ENCODE measurements around the gene SH3RF1.

SH3RF1 gene

GRCh38 chr4:169268951-169269760 lies 1.6 kb downstream of the SH3RF1 start:
- Histone ChIP-seq H2AFZ (ENCODE audit: low read depth, low read length) (peak overlapping the region; percentile 65; the same call in 1 of the 2 replicates), H3K9ac (ENCODE audit: low read length) (peak overlapping the region; percentile 66), H3K27me3 (ENCODE audit: low read depth, low read length) (peaks cover 30% of the 10 kb centered on the region), H3K36me3 (replicated peaks; ENCODE audit: low read depth, low read length) (no peaks in the 10 kb centered on the region), H3K4me2 (ENCODE audit: low read length) (peak overlapping the region; percentile 83), H3K4me1 (ENCODE audit: low read length) (peaks cover 20% of the 10 kb centered on the region), H3K27ac (ENCODE audit: low read length) (no peak overlapping the region), H4K20me1 (ENCODE audit: insufficient read depth, low read length) (no peaks in the 10 kb centered on the region), H3K9me3 (ENCODE audit: insufficient read depth, low read length) (no peaks in the 10 kb centered on the region), H3K4me3 (ENCODE audit: low read length) (peak overlapping the region; percentile 84), H3K79me2 (ENCODE audit: low read length) (no peaks in the 10 kb centered on the region)
- TF ChIP-seq EZH2phosphoT487 (IDR thresholded peaks at IDR 0.05; ENCODE audit: low read depth) (no peak), CTCF (IDR thresholded peaks at IDR 0.05; ENCODE audit: low read depth, low read length) (no peak)

- Histone ChIP-seq H3K4me3 (ENCODE audit: low read length) (no peak overlapping the region), H3K27ac (ENCODE audit: low read length) (no peak overlapping the region), H3K4me2 (ENCODE audit: low read length) (no peak overlapping the region), H3K4me1 (ENCODE audit: low read length) (peaks cover 14% of the 10 kb centered on the region), H3K36me3 (replicated peaks; ENCODE audit: low read depth, low read length) (no peaks in the 10 kb centered on the region), H4K20me1 (ENCODE audit: insufficient read depth, low read length) (no peaks in the 10 kb centered on the region), H2AFZ (ENCODE audit: low read depth, low read length) (no peak overlapping the region), H3K9ac (ENCODE audit: low read length) (no peak overlapping the region), H3K9me3 (ENCODE audit: insufficient read depth, low read length) (no peaks in the 10 kb centered on the region), H3K79me2 (ENCODE audit: low read length) (no peaks in the 10 kb centered on the region), H3K27me3 (ENCODE audit: low read depth, low read length) (peaks cover 20% of the 10 kb centered on the region)
- no peak for TF ChIP-seq EZH2phosphoT487 (IDR thresholded peaks at IDR 0.05; ENCODE audit: low read depth)
Measured at GRCh38 chr4:169267070-169267469, 3.7 kb downstream of the SH3RF1 start.

GRCh38 chr4:169266661-169267060 lies 4.1 kb downstream of the SH3RF1 start:
- Histone ChIP-seq H4K20me1 (ENCODE audit: insufficient read depth, low read length) (no peaks in the 10 kb centered on the region), H3K79me2 (ENCODE audit: low read length) (no peaks in the 10 kb centered on the region)

GRCh38 chr4:169266081-169266480 lies 4.7 kb downstream of the SH3RF1 start:
- Histone ChIP-seq H3K27me3 (ENCODE audit: low read depth, low read length) (peaks cover 10% of the 10 kb centered on the region), H3K9ac (ENCODE audit: low read length) (no peak overlapping the region), H2AFZ (ENCODE audit: low read depth, low read length) (no peak overlapping the region), H3K4me1 (ENCODE audit: low read length) (peaks cover 8% of the 10 kb centered on the region), H3K27ac (ENCODE audit: low read length) (no peak overlapping the region), H3K79me2 (ENCODE audit: low read length) (no peaks in the 10 kb centered on the region), H3K4me3 (ENCODE audit: low read length) (no peak overlapping the region), H3K36me3 (replicated peaks; ENCODE audit: low read depth, low read length) (no peaks in the 10 kb centered on the region), H4K20me1 (ENCODE audit: insufficient read depth, low read length) (no peaks in the 10 kb centered on the region), H3K9me3 (ENCODE audit: insufficient read depth, low read length) (no peaks in the 10 kb centered on the region), H3K4me2 (ENCODE audit: low read length) (no peak overlapping the region)
- TF ChIP-seq CTCF (IDR thresholded peaks at IDR 0.05; ENCODE audit: low read depth, low read length): no peak
- no peak for TF ChIP-seq EZH2phosphoT487 (IDR thresholded peaks at IDR 0.05; ENCODE audit: low read depth)

More at GRCh38 chr4:169266661-169267060, 4.1 kb downstream of the SH3RF1 start:
- Histone ChIP-seq H3K27ac (ENCODE audit: low read length) (no peak overlapping the region), H3K9me3 (ENCODE audit: insufficient read depth, low read length) (no peaks in the 10 kb centered on the region), H3K9ac (ENCODE audit: low read length) (no peak overlapping the region), H3K27me3 (ENCODE audit: low read depth, low read length) (peaks cover 16% of the 10 kb centered on the region), H2AFZ (ENCODE audit: low read depth, low read length) (no peak overlapping the region), H3K4me2 (ENCODE audit: low read length) (no peak overlapping the region), H3K4me1 (ENCODE audit: low read length) (peaks cover 10% of the 10 kb centered on the region), H3K4me3 (ENCODE audit: low read length) (no peak overlapping the region), H3K36me3 (replicated peaks; ENCODE audit: low read depth, low read length) (no peaks in the 10 kb centered on the region)
- TF ChIP-seq EZH2phosphoT487 (IDR thresholded peaks at IDR 0.05; ENCODE audit: low read depth) (no peak), CTCF (IDR thresholded peaks at IDR 0.05; ENCODE audit: low read depth, low read length) (no peak)
